Left lung (tissue), 10 donors: ENCODE results near the gene IPO9. TPM values are rescaled to one million over a fixed set of nuclear protein-coding genes. Genes with fewer than 3 reads are reported as not detected.

Experiments
- ATAC-seq: fragments of 200-7000 bp; cut with Tn5 transposase; one replicate; pipeline ENCODE4 v1.9.1; 2020; ENCODE audit warnings: moderate library complexity
- DNase-seq, 4 donors: peaks; one replicate each; pipeline ENCODE4 v3.0.0-alpha.2; 2013 to 2020
- H3K27ac ChIP-seq, 2 donors: fragments of 200-600 bp; sonication (generic) in 1 of 2; one replicate each; pipeline versions ENCODE4 v1.5.0 to v1.8.0; 2020 to 2021
- H3K27me3 ChIP-seq, 2 donors: fragments of 200-600 bp; sonication (generic) in 1 of 2; one replicate each; pipeline versions ENCODE4 v1.5.0 to v1.8.0; 2020 to 2021
- H3K36me3 ChIP-seq, 2 donors: fragments of 200-600 bp; sonication (generic) in 1 of 2; one replicate each; pipeline versions ENCODE4 v1.5.0 to v1.8.0; 2020 to 2021
- H3K4me1 ChIP-seq, 2 donors: fragments of 200-600 bp; one replicate each; pipeline ENCODE4 v1.8.0; 2021
- H3K4me3 ChIP-seq, 2 donors: fragments of 200-600 bp; sonication (generic) in 1 of 2; one replicate each; pipeline versions ENCODE4 v1.5.0 to v1.8.0; 2020 to 2021; ENCODE audit warnings: mild to moderate bottlenecking in 1 of 2
- H3K9me3 ChIP-seq, 2 donors: fragments of 200-600 bp; sonication (generic) in 1 of 2; one replicate each; pipeline versions ENCODE4 v1.5.0 to v1.8.0; 2020 to 2021
- intact Hi-C, 2 donors: fragments of 100-400 bp; cut with DNase I; formaldehyde crosslinking; loops; one replicate each; pipeline versions ENCODE4 v1.11.2 to v1.14.2; 2022
- microRNA-seq, 2 donors: library from miRNA; unstranded; fragments of <30 nt; microRNA quantifications; one replicate each; pipeline ENCODE4, GENCODE V29; 2019
- polyA plus RNA-seq, 6 donors: library from polyadenylated mRNA; unstranded; fragments of 120-200 nt; gene quantifications; one replicate each; pipeline ENCODE4 v1.2.1, GENCODE V29; 2013; ENCODE audit not compliant: insufficient read length in 6 of 6
- total RNA-seq, 2 donors: library from RNA; stranded (reverse); fragmentation: NEBNext Ultra II Directional; extraction: Animal tissue kit (Norgen Biotek cat#: 25700); gene quantifications; one replicate each; pipeline ENCODE4 v1.2.1, GENCODE V29; 2021
- TF ChIP-seq, protein P1 (sequence below), 2 donors: fragments of 200-600 bp; sonication (generic) in 1 of 2; IDR thresholded peaks; one replicate each; pipeline versions ENCODE4 v1.5.0 to v1.8.0; 2021; ENCODE audit warnings: antibody characterized with exemption in 2 of 2
- donor health status: DM: no; HTN: yes; CAD: no.
- donor health status: DM: no; HTN: no; CAD: no.

Gene IPO9
- total and polyA plus RNA-seq, 8 donors, result 49.3 to 94.0 (median 84.4) TPM

DNA sequence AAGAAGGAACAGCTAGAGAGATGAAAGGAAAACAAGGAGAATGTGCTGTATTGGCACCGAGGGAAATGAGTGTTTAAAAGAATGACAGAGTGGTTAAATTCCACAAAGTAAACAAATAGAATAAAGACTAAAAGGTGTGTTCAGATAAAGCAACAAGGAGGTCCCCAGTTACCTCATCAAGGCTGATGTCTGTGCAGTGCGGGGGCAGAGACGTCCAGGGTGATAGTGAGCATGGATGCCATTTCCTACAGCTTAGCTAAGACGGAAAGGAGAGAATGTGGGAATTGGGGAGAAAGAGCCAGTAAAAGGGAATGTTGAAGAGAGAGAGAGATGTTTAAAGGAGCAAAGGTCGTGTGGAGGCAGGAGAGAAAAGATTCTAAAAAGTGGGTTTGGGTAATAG is 101.8 kb downstream of the IPO9 start:
- Histone ChIP-seq H3K4me1 (no peaks in the 10 kb centered on the region), H3K27ac (no peak overlapping the region), H3K4me3 (no peak overlapping the region), H3K27me3 (no peaks in the 10 kb centered on the region), H3K9me3 (no peaks in the 10 kb centered on the region), H3K36me3 (no peaks in the 10 kb centered on the region)
- DNase-seq (no peak), ATAC-seq (no peak)
- intact Hi-C loops, result no loop called here
- TF ChIP-seq, protein P1, sequence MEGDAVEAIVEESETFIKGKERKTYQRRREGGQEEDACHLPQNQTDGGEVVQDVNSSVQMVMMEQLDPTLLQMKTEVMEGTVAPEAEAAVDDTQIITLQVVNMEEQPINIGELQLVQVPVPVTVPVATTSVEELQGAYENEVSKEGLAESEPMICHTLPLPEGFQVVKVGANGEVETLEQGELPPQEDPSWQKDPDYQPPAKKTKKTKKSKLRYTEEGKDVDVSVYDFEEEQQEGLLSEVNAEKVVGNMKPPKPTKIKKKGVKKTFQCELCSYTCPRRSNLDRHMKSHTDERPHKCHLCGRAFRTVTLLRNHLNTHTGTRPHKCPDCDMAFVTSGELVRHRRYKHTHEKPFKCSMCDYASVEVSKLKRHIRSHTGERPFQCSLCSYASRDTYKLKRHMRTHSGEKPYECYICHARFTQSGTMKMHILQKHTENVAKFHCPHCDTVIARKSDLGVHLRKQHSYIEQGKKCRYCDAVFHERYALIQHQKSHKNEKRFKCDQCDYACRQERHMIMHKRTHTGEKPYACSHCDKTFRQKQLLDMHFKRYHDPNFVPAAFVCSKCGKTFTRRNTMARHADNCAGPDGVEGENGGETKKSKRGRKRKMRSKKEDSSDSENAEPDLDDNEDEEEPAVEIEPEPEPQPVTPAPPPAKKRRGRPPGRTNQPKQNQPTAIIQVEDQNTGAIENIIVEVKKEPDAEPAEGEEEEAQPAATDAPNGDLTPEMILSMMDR (IDR thresholded peaks at IDR 0.05), result no peak

Small RNA genes lying within 50 kb of the gene (microRNA-seq; reads per million reads assigned to microRNA genes)
- gene MIR1231 (0.14 to 0.34 reads per million in 2 donors), gene MIR6739 (0 reads per million in 2 donors)

Other genes starting within 250 kb of the IPO9 start
- gene SHISA4, start 59.7 kb downstream of the IPO9 start, total RNA-seq, result 10 to 100 TPM; 12.7 to 26.1 TPM
- 10 to 100 TPM; 15.7 to 20.8 (median 19.3) TPM for gene SHISA4, start 59.7 kb downstream of the IPO9 start, polyA plus RNA-seq
- gene LMOD1, start 117.4 kb downstream of the IPO9 start, total RNA-seq, result 10 to 100 TPM; 17.9 to 20.8 TPM
- 1 to 10 TPM; 3.3 to 5.7 (median 4.6) TPM for gene LMOD1, start 117.4 kb downstream of the IPO9 start, polyA plus RNA-seq
- gene TIMM17A, start 126.3 kb downstream of the IPO9 start, total RNA-seq, result 10 to 100 TPM; 42.6 to 56.7 TPM
- gene TIMM17A, start 126.3 kb downstream of the IPO9 start, polyA plus RNA-seq, result 10 to 100 TPM; 45.7 to 52.6 (median 50.1) TPM
- gene RNPEP, start 153.5 kb downstream of the IPO9 start, total RNA-seq, result 10 to 100 TPM; 77.9 to 81.2 TPM
- gene RNPEP, start 153.5 kb downstream of the IPO9 start, polyA plus RNA-seq, result 10 to 100 TPM; 56.0 to 74.1 (median 64.1) TPM
- gene ELF3, start 181.4 kb downstream of the IPO9 start, total RNA-seq, result 100 to 1,000 TPM in 1 of 2 donors, 10 to 100 TPM in 1; 77.6 to 146 TPM
- gene ELF3, start 181.4 kb downstream of the IPO9 start, polyA plus RNA-seq, result 100 to 1,000 TPM in 1 of 6 donors, 10 to 100 TPM in 5; 59.7 to 111 (median 77.9) TPM